Endothelial cell of umbilical vein (primary cell): Measurements from ENCODE around the gene HMCN1.

ENCODE experiments used
- EZH2 ChIP-seq: IDR thresholded peaks from 2 replicates; pipeline ENCODE4 v1.6.1; 2012; ENCODE audit warnings: borderline replicate concordance, low read depth, mild to moderate bottlenecking, moderate library complexity, low read length, inconsistent platforms; ENCODE audit not compliant: severe bottlenecking
- JUN ChIP-seq: IDR thresholded peaks from 2 replicates; pipeline ENCODE4 v1.6.1; 2011; ENCODE audit warnings: borderline replicate concordance, low read depth; ENCODE audit not compliant: insufficient read length, insufficient read depth
- MYC ChIP-seq: IDR thresholded peaks from one replicate; pipeline ENCODE4 v1.6.1; 2011; ENCODE audit warnings: mild to moderate bottlenecking, low read depth, low read length
- POLR2A ChIP-seq: IDR thresholded peaks from 2 replicates; pipeline ENCODE4 v1.6.1; 2012; ENCODE audit warnings: low read depth, mild to moderate bottlenecking, control low read depth, low read length
- POLR2AphosphoS5 ChIP-seq: IDR thresholded peaks from 2 replicates; pipeline ENCODE4 v1.6.1; 2012; ENCODE audit warnings: low read depth, mild to moderate bottlenecking, control low read depth, low read length, moderate library complexity; ENCODE audit not compliant: insufficient read depth
- TF ChIP-seq, protein P1 (sequence below), 2 donors: IDR thresholded peaks; 1 replicate in 1 of 2; 2 replicates in 1 of 2; pipeline ENCODE4 v1.5.1; 2011; ENCODE audit warnings: low read length in 2 of 2, mild to moderate bottlenecking in 2 of 2, moderate library complexity in 2 of 2, control low read depth in 1 of 2, inconsistent platforms in 1 of 2, low read depth in 1 of 2; ENCODE audit not compliant: insufficient read depth in 1 of 2; ENCODE audit errors: extremely low read depth in 1 of 2
- TF ChIP-seq, protein P2 (sequence below): IDR thresholded peaks from 2 replicates; pipeline ENCODE4 v1.6.1; 2011; ENCODE audit not compliant: insufficient read depth, insufficient read length

DNA sequence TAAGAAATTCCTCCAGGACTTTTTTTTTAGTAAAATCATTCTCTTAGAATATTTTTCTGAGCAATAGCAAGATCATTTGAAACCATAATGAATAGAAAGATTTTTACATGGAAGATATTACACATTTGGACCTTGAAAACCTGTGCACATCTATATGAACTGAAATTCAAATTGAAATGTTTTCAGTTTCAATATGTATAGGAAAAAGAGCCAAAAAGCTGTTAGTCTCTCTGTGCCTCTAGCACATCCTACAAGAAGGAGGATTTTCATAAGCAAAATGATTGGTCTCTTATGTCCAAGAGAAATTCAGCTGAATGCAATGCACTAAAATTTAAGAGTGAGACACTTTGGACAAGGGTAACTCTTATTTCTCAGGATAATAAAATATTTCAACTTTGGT is 8.2 kb downstream of the HMCN1 start:
- TF ChIP-seq EZH2 = no peak
- TF ChIP-seq, protein P1, sequence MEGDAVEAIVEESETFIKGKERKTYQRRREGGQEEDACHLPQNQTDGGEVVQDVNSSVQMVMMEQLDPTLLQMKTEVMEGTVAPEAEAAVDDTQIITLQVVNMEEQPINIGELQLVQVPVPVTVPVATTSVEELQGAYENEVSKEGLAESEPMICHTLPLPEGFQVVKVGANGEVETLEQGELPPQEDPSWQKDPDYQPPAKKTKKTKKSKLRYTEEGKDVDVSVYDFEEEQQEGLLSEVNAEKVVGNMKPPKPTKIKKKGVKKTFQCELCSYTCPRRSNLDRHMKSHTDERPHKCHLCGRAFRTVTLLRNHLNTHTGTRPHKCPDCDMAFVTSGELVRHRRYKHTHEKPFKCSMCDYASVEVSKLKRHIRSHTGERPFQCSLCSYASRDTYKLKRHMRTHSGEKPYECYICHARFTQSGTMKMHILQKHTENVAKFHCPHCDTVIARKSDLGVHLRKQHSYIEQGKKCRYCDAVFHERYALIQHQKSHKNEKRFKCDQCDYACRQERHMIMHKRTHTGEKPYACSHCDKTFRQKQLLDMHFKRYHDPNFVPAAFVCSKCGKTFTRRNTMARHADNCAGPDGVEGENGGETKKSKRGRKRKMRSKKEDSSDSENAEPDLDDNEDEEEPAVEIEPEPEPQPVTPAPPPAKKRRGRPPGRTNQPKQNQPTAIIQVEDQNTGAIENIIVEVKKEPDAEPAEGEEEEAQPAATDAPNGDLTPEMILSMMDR (IDR thresholded peaks at IDR 0.05; ENCODE audit: extremely low read depth in 1 of 2, insufficient read depth in 1 of 2, low read depth in 1 of 2, low read length in 2 of 2) = no peak
- no peak for TF ChIP-seq POLR2A
- TF ChIP-seq, protein P2, sequence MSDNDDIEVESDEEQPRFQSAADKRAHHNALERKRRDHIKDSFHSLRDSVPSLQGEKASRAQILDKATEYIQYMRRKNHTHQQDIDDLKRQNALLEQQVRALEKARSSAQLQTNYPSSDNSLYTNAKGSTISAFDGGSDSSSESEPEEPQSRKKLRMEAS = no peak
- TF ChIP-seq JUN = no peak
- TF ChIP-seq MYC = no peak
- TF ChIP-seq POLR2AphosphoS5 = no peak
